ENCODE measurements around the gene SYCP2.

GRCh38 chr20:59880198-59880597, 53.2 kb downstream of the SYCP2 start:
- TF ChIP-seq POLR2A (IDR thresholded peaks at IDR 0.05) (no peak), CTCF (IDR thresholded peaks at IDR 0.05) (no peak)
